M059J (cell line): ENCODE data around the gene ANK2. TPM values are rescaled to one million over a fixed set of nuclear protein-coding genes. Genes with fewer than 3 reads are reported as not detected.
"Not testable (repeated sequence)": the region's sequence is repeated elsewhere in the genome, so short reads cannot be mapped to it uniquely, and the experiment has no call there.

Source experiments
- DNase-seq: peaks from one replicate; pipeline ENCODE4 v3.0.0-alpha.2; 2012; ENCODE audit warnings: low read depth
- total RNA-seq: library from RNA; depleted of rRNA; stranded (reverse); fragments of >200 nt; shearing (Covaris generic); gene quantifications from 2 replicates; pipeline ENCODE4 v1.2.3, GENCODE V29; 2014

Gene ANK2
- total RNA-seq, 1 experiment from 2014 or later = 0.27 TPM

DNA sequence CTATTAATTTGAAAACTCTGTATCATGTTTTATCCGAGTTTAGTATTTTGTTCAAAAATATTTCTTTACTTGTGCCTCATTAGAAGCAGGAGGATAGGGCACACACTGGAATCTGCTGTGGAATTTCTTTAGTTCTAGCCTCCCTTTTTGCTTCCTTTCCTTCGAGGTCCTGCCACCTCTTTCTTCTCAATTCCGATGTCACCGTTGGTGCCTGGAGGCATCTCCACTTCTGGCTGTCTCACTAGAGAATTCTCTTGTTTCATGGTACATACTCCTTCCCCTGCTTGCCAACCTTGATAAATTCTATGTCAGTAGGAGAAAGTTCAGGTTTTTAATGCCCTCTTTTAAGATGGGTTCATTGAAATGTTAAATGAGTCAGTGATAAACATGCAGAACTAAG is 140.1 kb downstream of the ANK2 start:
- no peak for DNase-seq

DNA sequence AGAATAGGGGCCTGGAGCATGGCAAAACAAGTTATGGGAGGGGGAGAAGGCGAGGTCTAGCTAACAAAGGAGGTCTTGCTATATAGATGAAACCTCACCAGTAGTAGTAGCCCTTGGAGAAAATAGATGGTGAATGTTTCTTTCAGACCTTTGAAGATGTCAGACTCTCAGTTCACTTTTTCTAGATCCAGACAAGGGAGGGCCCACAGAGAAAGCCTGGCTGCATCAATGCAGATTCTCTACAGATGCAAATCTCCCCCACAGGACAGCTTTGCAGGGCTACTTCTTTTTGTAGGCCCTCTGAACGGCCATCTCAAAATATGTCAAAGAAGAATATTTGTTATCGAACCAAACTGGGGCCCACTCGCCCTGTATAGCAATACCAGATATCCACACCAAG is 159.7 kb downstream of the ANK2 start:
- DNase-seq = no peak

DNA sequence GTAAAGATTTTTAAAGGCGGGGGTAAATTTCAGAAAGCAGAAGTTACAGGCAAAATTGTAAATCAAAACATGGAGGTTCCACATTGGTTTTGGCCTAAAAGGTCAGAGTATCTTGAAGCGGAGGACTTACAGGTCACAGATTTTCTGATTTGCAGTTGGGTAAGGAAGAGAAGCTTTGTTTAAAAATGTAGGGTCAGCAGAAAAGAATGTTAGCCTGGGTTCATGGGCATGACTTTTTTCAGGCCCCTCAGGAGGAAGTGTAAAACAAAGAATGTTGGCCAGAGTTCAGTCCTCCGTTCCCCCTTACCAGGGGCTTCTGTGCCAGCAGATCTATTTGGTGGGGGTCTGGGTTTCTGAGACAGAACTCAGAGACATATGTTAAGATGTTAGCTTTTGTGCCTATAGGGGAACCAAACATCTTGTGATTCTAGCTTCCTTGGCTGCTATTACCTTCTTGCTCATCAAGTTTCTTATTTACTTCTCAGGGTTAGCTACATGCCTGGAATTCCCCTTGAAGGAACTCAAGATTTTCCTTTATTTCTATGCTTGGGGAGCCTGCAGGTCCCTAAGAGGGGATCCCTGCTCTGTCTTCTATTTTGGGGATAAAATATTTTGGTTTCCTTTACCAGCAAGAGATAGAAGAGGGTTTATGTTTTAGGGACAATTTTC is 160.3 kb downstream of the ANK2 start:
- no peak for DNase-seq

DNA sequence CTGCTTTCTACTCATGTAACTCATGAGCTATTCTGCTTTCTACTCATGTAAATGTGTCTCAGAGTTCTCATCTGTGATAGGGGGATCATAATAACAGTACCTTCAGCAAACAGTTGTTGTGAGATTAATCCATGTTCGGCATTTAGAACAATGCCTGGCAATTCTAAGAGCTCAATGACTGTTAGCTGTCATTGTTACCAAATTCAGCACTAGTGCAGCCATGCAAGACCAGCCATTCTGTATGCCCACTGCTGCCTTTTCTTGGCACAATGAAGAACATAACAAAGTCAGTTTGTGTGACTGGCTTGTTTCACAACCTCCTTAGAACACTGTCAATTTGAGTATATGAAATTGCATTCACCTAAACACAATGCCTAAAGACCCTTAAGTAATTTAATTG is 163.2 kb downstream of the ANK2 start:
- DNase-seq = no peak

DNA sequence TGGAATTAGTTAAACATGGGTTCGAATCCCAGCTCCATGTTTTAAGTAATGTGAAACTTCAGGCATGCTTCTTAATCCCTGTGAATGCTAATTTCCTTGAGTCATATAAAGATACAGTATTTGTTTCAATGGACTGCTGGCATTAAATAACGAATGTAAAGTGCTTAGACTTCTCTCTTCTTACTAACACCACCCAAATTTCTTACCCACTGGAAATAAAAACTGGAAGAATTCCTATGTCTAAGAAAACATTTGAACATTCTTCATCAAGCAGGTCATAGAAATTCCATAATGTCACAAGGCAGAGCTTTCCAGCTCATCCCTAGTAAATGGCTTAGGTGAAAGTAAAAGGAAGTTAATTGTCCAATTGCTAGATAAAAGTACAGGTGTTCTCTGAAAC is 172.5 kb downstream of the ANK2 start:
- peak; percentile 9 for DNase-seq

DNA sequence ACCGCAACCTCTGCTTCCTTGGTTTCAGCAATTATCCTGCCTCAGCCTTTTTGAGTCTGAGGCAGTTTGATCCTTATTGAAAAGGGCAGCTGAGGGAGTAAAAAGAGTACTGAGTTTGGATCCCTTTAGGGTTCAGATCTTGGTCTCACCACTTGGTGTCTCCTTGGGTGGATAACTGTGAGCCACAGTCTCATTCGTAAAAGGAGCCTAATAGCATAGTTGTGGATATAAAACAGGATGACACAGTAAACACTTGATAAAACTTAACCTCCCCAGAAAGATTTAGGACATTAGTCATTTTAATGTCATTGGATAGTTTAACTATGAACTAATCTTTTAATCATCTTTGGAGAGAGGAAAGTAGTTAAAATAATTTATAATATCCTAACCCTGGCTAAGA is 173.0 kb downstream of the ANK2 start:
- peak; percentile 52 for DNase-seq

DNA sequence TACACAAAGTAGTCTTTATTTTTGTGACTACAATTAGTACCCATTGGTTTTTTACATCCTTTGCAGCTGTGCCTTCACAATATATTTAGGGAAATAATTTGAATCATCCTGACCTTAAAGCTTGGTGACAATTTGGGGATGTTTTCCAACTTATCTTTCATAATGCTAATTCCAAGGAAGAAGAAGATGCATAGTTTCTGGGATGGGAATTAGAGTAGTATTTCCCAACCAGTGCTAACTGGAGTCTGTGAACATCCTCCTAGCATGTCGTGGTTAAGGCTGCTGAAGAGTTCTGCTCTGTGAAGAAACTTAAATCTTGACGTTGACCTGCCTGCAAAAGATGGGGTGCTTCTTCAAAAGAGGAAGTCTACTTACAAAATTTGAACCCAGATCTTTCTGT is 173.5 kb downstream of the ANK2 start:
- DNase-seq = no peak

DNA sequence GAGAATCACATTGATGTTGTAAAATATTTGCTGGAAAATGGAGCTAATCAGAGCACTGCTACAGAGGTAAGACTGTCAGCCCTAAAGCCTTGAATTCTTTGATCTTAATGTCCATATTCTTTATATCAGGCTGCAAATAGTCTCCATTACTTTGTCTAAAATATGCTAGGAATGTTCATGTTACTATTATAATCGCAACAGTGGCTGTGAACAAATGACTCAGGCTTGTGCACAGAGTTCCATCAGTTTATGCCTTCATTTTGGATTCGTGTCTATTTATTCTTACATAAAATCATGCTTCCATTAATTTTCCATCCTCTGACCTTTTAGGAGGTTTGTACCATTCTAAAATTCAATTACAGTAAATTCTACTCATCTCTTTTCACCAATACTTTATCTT is 182.7 kb downstream of the ANK2 start:
- DNase-seq = no peak

DNA sequence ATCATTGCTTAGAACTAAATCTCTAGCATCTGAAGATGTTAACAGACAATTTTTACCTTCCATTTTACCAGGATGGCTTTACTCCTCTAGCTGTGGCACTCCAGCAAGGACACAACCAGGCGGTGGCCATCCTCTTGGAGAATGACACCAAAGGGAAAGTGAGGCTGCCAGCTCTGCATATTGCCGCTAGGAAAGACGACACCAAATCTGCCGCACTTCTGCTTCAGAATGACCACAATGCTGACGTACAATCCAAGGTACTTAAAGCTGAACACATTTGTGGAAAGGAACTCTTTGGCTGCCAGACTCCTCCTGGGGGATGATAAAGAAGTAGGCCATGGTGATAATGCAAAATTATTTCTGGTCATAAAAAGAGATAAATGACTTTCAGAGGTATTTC is 187.5 kb downstream of the ANK2 start:
- no peak for DNase-seq

DNA sequence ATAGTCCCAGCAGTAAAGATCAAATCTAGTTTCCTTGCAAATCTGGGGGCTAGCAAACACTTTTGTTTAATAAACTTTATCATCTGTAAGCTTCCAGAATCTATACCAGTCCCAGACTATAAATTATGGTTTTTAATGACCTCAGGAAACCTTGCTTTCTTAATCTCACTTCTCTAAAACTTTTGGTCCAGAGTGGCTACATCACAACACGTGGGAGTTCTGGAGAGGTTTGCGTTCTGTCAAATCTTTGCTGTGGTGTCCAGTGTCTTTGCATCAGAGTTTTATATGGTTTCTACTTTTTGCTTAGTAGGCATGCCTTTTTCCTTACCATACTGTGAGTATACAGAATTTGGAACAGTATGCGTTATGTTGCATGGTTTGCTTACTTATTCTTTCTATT is 193.9 kb downstream of the ANK2 start:
- no peak for DNase-seq

DNA sequence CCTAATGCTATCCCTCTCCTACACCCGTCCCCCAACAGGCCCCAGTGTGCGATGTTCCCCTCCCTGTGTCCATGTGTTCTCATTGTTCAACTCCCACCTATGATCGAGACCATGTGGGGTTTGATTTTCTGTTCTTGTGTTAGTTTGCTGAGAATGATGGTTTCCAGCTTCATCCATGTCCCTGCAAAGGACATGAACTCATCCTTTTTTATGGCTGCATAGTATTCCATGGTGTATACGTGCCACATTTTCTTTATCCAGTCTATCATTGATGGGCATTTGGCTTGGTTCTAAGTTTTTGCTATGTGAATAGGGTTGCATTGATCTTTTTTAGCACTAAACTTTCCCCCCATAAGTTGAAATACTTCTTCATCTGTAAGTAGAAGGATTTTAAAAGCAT is 195.3 kb downstream of the ANK2 start:
- DNase-seq = not testable (repeated sequence)

DNA sequence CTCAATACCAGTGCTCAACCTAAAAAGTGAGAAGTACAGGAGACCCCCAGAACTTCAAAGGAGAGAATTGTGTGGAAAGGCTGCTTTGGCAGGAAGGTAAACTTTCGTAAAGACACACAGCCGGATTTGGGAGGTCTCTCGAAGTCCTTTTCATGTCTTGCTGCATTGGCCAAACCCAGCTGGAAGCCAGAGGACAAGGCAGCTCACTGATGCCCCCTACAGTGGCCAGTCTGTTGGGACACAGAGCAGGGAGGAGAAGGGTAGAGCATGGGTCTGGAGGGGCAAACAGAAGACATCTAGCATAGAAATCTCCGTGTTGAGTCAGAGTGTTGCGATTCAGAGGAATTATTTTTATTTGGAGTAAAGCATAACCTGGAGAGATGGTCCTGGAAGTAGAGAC is 198.9 kb downstream of the ANK2 start:
- no peak for DNase-seq

DNA sequence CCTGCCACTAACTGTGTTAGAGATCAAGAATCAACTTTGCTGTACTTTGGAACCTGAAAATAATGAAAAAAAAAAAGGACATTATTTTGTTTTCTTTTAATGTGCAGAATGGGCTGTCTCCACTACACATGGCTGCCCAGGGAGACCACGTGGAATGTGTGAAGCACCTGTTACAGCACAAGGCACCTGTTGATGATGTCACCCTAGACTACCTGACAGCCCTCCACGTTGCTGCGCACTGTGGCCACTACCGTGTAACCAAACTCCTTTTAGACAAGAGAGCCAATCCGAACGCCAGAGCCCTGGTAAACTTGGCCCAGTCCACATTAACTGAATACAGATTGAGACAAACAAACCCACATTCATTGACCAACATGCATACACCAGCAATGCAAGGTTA is 206.2 kb downstream of the ANK2 start:
- no peak for DNase-seq

DNA sequence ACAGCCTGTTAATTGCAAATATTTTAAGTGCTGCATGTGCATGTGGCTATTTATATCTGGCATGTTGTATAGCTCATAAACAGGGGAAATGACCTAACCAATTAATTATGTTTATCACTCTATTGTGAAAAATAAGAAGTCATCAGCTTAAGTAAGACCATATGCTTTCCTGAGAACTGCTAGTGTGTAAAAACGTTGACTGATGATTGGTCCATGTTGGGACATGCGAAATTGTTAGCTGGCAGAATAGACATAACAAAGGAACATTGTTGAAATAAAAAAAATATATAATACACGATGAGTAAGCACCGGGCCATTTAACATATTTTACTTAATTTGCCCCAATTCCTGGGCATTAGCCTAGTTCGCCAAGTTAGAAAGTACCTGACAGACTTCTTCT is 207.5 kb downstream of the ANK2 start:
- DNase-seq = no peak

DNA sequence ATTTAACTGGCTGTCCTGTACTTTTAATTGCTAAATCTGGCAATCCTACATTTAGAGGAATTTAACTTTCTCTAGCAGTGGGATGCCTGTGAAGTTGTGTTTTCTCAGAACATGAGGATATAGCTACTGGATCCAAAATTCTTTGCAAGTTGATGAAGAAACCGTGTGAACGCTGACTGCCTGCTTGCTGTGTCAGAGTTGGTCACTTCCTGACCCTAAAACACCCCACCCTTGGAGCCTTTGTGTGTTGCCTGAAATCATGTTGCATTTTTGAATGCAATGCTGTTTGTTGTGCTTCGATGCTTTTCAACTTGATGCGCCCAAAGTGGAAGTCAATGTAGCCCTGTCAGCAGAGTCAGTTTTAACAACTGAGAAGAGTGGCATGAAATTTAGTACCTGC is 211.2 kb downstream of the ANK2 start:
- DNase-seq = no peak

DNA sequence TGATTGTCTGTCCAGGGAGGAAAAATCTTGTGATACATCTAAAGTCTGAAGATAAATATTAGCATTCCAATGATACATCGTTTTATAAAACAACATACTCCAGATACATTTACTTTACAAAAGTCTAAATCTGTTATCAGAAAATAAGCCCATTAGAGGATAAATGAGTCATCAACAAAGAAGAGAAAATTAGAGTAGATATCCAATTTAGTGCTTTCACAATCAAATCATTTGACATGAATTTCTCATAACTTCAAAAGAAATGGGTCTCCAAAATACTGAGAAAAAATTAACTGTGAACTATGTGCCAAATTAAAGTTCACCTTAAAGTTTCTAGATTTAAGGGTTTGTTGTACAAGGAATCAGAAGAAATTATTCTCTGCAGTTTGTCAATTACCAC is 213.8 kb downstream of the ANK2 start:
- DNase-seq = no peak

DNA sequence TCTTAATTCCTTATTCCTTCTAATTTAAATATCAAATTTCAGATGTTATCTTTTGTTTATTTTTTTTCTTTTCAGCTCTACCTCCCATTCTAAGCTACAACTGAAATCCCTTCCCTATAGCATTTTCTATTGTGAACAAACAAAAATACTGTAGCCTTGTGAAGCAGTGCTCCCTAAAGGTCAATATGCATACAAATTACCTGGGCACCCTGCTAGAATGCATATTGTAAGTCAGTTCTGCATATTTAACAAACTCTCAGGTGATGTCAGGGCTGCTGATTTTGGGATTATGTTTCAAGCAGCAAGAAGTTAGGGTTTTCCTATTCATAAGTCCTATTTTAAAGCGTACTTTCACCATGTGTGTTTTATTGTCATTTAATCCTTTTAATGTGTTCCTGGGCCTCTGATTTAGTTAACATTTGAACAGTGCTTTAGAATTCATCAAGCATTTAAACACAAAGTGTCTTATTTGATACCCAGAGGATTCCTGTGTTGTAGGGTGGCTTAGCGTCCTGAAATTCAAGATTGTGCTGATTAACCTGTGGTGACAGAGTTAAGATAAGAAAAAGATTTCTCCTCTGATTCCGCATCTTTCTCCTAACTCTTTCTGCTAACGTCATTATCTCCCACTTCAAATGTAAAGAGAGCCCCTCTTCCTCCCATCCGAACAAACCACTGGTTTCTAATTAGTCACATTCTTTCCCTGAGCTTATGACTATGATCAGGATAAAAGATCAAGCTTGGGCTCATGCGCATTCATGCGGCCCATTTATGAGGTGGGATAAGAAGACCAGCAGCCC is 221.3 kb downstream of the ANK2 start:
- DNase-seq = no peak

DNA sequence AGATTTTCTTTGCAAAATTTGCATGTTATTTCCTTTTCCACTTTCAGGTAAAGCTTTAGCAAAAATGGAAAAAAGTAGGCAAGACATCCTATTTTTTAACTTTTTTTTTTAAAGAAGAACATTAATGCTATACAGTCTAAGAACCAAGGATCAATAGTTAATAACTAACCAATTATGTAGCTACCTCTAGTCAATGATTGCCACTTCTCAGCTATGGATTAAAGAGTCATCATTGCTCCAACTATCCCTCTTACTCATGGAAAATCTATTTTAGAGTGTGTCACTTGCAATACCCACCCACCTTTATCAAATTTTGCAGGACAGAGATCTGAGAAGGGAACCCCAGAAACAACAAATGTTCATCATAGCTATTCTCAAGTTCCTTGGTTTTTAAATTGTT is 223.1 kb downstream of the ANK2 start:
- no peak for DNase-seq

DNA sequence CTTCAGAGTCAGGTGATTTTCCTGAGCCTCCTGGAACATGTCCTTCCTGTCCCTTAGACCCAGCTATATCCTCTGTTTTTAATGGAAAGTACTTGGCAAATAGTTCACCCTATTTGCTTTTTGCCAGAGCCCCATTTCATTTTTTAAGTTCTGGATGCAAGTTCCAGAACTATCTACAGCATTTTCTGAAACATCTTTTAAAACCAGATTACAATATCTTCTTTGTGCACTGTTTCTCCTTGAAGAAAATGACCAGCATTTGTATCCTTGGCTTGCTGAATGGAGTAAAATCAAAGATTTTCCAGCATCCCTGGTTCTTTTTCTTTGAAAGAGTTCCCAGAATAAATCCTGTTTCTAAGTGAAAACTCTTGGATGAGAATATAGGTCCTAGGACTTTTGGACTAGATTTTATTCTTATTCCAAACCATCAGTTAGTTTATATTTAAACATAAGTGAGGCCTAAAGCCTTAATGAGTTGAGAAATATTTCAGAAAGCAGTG is 224.3 kb downstream of the ANK2 start:
- DNase-seq = no peak

DNA sequence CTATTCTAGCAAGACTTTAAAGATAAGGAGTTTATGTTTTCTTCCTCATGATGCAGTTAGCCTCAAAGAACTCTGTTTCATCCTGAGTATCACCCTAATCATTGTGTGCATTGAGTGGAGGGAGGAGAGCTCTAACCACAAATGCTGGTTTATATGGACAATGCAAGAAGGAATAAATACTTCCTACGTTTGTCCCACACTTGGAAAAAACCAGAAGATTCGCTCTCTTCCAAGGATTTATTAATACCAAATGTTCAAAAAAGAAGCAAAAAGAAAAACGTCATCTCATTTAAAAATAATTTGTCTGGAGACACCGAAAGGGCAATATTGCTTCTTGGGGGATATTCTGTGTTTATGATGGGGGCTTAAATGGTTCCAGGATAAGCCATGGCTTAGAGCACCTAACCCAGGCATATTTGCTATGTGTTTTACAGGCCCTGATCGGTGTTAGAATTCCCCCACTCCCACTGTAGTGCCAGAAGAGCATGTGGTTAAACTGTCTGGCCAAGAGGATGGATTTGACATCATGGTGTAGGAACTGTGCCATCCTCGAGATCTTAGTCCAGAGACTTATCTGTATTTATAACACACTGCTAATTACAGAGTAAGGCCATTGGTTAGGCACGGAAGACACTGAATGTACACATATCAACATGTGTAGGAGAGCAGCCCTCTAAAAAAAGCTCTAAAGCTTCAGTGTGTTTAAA is 227.2 kb downstream of the ANK2 start:
- DNase-seq = no peak

DNA sequence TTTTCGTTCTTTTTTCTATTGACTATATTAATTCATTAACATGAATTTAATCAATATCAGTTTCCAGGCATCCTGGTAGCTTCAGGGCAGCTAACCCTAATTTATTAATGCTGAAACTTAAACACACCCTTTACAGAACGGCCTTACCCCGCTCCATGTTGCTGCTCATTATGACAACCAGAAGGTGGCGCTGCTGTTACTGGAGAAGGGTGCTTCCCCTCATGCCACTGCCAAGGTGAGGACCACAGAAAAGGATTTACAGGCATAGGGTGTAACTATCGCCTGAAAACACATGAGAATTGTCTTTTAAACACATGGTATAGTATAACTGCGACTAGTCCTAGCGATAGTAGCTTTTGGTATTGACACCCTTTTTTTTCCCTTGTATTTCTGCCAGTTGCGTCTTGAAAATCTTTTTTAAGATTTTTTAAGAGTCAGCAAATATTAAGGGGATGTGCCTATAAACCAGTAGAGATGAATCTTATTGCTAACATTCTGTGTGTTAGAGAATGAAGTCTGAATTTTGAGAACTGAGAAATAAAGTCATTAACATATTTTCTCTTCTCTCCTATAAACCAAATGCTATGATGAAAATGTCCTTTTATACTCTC is 229.0 kb downstream of the ANK2 start:
- peak; percentile 68 for DNase-seq

DNA sequence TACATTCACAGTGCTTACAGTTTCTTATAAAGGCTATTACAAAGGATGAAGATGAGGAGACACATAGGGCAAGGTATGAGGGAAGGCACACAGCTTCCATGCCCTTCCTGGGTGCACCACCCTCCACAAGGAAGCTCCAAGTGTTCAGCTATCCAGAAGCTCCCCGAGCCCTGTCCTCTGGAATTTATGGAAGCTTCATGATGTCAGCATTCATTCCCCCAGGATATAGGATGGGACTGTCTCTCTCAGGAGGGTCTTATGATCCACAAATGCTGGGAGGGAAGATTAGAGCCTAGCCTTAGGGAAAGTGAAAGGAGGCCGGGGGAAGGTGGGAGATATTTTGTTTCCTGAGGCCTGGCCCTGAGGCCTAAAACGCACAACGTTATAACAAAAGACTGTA is 236.0 kb downstream of the ANK2 start:
- DNase-seq = no peak
